Fibroblast of skin of left quadriceps (primary cell): Measurements from ENCODE around the gene NOLC1.

Experiments
- DNase-seq, 2 experiments: peaks; one replicate each; pipeline ENCODE4 v3.0.0-alpha.2; 2013; ENCODE audit warnings: low read depth in 2 of 2

Gene NOLC1

DNA sequence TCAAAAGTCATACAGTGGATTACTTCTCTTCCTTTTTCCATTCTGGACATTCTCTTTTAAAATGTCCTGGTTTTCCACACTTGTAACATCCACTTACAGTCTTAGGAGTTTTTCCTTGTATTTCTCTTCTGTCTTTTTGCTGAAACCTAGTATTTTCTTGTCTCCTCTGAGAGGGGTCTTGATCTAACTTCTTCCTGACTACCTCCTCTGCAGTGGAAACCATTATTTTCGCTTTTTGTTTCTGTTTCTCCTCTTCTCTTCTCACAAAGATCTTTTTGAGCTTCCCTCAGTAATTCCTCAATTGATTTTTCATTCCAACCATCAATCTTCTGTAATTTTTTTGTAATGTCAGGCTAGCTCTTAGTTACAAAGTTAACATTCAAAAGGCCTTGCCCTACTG, 50.2 kb downstream of the NOLC1 start:
- DNase-seq: no peak

GRCh38 chr10:102208311-102209035, 56.3 kb downstream of the NOLC1 start:
- DNase-seq: no peak

DNA sequence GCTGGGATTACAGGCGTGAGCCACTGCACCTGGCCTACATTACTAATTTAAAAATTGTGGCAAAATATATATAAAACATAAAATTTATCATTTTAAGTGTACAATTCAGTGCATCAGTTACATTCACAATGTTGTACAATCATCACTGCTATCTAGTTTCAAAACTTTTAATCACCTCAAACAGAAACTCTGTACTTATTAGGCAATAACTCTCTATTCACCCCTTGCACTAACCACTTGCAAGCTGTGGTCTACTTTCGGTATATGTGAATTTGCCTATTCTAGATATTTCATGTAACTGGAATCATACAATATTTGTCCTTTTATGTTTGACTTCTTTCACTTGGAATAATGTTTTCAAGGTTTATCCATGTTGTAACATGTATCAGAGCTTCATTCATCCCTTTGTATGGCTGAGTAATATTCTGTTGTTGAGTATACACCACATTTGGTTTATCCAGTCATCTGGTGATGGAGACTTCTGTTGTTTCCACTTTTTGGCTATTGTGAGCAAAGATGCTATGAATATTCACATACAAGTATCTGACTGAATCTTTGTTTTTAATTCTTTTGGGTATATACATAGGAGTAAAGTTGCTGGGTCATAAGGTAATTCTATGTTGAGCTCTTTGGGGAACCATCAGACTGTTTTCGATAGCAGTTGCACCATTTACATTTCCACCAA, 59.6 kb downstream of the NOLC1 start:
- no peak for DNase-seq
